Smooth muscle cell (in vitro differentiated cells): ENCODE data around the gene OPTC. TPM values are rescaled to one million over a fixed set of nuclear protein-coding genes. Genes with fewer than 3 reads are reported as not detected.

Experiments used
- DNase-seq: peaks from one replicate; lab custom pipeline; 2025; ENCODE audit not compliant: unreplicated experiment; lab: John Stamatoyannopoulos, UW
- H2AFZ ChIP-seq: fragments of 200-600 bp; sonication (generic); 2 replicates; pipeline ENCODE4 v1.6.0; 2016; ENCODE audit warnings: antibody characterized with exemption, low read depth, mild to moderate bottlenecking
- H3F3A ChIP-seq: fragments of 200-600 bp; sonication (generic); 2 replicates; pipeline ENCODE4 v1.6.0; 2017; ENCODE audit warnings: antibody characterized with exemption, low read depth
- H3K27ac ChIP-seq: fragments of 200-600 bp; sonication (generic); 2 replicates; pipeline ENCODE4 v1.5.1; 2016; ENCODE audit warnings: low read depth, mild to moderate bottlenecking
- H3K27me3 ChIP-seq: fragments of 200-600 bp; sonication (generic); 2 replicates; pipeline ENCODE4 v1.6.1; 2016; ENCODE audit warnings: low read depth, mild to moderate bottlenecking
- H3K36me3 ChIP-seq: fragments of 200-600 bp; sonication (generic); 2 replicates; pipeline ENCODE4 v1.5.1; 2016; ENCODE audit warnings: low read depth
- H3K4me1 ChIP-seq: fragments of 200-600 bp; sonication (generic); 2 replicates; pipeline ENCODE4 v1.5.1; 2016; ENCODE audit warnings: low read depth
- H3K4me2 ChIP-seq: fragments of 200-600 bp; sonication (generic); 2 replicates; pipeline ENCODE4 v1.6.0; 2016; ENCODE audit warnings: mild to moderate bottlenecking
- H3K4me3 ChIP-seq: fragments of 200-600 bp; sonication (generic); 2 replicates; pipeline ENCODE4 v1.5.1; 2016; ENCODE audit warnings: mild to moderate bottlenecking
- H3K79me2 ChIP-seq: fragments of 200-600 bp; sonication (generic); 2 replicates; pipeline ENCODE4 v1.6.0; 2016; ENCODE audit warnings: low read depth, mild to moderate bottlenecking
- H3K9ac ChIP-seq: fragments of 200-600 bp; sonication (generic); 2 replicates; pipeline ENCODE4 v1.6.0; 2016; ENCODE audit warnings: low read depth
- H3K9me3 ChIP-seq: fragments of 200-600 bp; sonication (generic); replicated peaks from 2 replicates; pipeline ENCODE4 v1.5.1; 2016; ENCODE audit warnings: low read depth
- H4K20me1 ChIP-seq: fragments of 200-600 bp; sonication (generic); 2 replicates; pipeline ENCODE4 v1.6.0; 2016; ENCODE audit warnings: low read depth
- CTCF ChIP-seq: fragments of 200-600 bp; sonication (generic); IDR thresholded peaks from 2 replicates; pipeline ENCODE4 v1.5.1; 2017; ENCODE audit warnings: borderline replicate concordance, mild to moderate bottlenecking, antibody characterized with exemption; ENCODE audit not compliant: insufficient read depth, poor library complexity, severe bottlenecking
- WGBS: methylation state at CpG from one replicate; pipeline ENCODE4 v1.1.7; 2016; ENCODE audit warnings: low lambda C conversion rate; 5-methylcytosine and 5-hydroxymethylcytosine counted together
- polyA plus RNA-seq: library from polyadenylated mRNA; unstranded; fragments of >200 nt; fragmentation: Nextera tagmentation; extraction: Ambion mirVana; gene quantifications from 2 replicates; pipeline ENCODE4 v1.2.1, GENCODE V29; 2016
- total RNA-seq: library from RNA; depleted of rRNA; stranded (reverse); fragments of >200 nt; gene quantifications from 2 replicates; pipeline ENCODE4 v1.2.3, GENCODE V29; 2014

OPTC gene
- total and polyA plus RNA-seq, 2 experiments from 2014 or later: 0.46 TPM; not detected in 1

DNA sequence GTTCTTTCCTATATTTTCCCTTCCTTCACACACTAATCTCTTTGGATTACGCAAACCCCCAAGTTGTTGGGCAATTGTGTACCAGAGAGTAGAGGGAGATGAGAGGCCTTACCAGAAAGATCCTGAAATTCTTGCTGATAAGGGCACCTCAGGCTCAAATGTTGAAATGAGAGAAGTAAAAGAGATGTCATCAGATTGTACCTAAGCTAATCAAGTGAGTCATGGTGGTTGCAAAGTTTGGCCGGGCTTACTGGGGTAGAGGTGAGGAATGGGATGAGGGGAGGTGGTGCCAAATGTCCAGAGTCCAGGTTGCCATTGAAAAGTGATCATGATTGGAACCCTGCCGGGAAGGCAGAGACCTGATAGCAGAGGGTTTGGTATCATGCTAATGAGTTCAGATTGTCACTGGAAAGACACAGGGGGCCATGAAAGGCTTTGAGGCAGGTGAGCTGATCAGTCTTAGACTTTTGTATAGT lies 43.1 kb downstream of the OPTC start:
- H3K4me1 ChIP-seq: no peaks in the 10 kb centered on the region
- peak overlapping the region; percentile 87 for H3K27ac ChIP-seq
- H3K4me3 ChIP-seq: no peak overlapping the region
- DNase-seq: no peak
- H3K9ac ChIP-seq: no peak overlapping the region
- H2AFZ ChIP-seq: no peak overlapping the region
- TF ChIP-seq CTCF: no peak
- H4K20me1 ChIP-seq: no peaks in the 10 kb centered on the region
- H3K79me2 ChIP-seq: no peaks in the 10 kb centered on the region
- no peaks in the 10 kb centered on the region for H3K27me3 ChIP-seq
- H3F3A ChIP-seq: peaks cover 22% of the 10 kb centered on the region
- WGBS: 48% methylated on average over 3 of the region's 3 CpGs
- peak overlapping the region; percentile 43 for H3K4me2 ChIP-seq
- H3K36me3 ChIP-seq: no peaks in the 10 kb centered on the region
- no peaks in the 10 kb centered on the region for H3K9me3 ChIP-seq

- WGBS: 43% methylated on average over 5 of the region's 5 CpGs
- peaks cover 22% of the 10 kb centered on the region for H3F3A ChIP-seq
- H3K36me3 ChIP-seq: no peaks in the 10 kb centered on the region
- no peaks in the 10 kb centered on the region for H3K79me2 ChIP-seq
- H3K4me2 ChIP-seq: no peak overlapping the region
- no peaks in the 10 kb centered on the region for H3K4me1 ChIP-seq
- H3K27ac ChIP-seq: peak overlapping the region; percentile 87
- H3K27me3 ChIP-seq: no peaks in the 10 kb centered on the region
- no peak overlapping the region for H2AFZ ChIP-seq
- H3K9me3 ChIP-seq: no peaks in the 10 kb centered on the region
- no peak for DNase-seq
- no peak overlapping the region for H3K4me3 ChIP-seq
- no peaks in the 10 kb centered on the region for H4K20me1 ChIP-seq
- TF ChIP-seq CTCF: no peak
- H3K9ac ChIP-seq: no peak overlapping the region
Observed at GRCh38 chr1:203537806-203538464, 44.0 kb downstream of the OPTC start.

DNA sequence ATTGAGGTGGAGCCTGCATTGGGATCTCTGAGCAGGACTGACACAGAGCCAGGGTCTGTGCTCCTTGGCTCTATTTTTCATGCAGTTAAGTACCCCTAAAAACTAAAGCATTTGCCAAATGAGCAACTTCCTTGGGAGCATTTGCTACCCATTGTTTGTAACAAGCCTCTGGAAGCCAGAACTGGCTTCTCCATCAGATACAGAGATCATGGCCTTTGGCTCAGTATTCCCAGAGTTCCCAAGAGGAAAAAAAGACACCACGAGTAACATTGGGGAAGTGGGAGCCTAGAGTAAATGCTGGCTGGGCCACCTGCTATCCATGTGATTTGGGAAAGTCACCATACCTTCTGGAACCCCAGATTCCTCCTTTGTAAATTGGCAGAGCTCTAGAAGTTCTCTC lies 44.8 kb downstream of the OPTC start:
- Histone ChIP-seq H3K4me3 (no peak overlapping the region), H3F3A (peaks cover 17% of the 10 kb centered on the region), H3K27me3 (no peaks in the 10 kb centered on the region), H3K9me3 (no peaks in the 10 kb centered on the region), H3K4me1 (no peaks in the 10 kb centered on the region), H3K79me2 (no peaks in the 10 kb centered on the region), H2AFZ (no peak overlapping the region), H3K36me3 (no peaks in the 10 kb centered on the region), H3K4me2 (no peak overlapping the region), H3K9ac (no peak overlapping the region), H3K27ac (no peak overlapping the region), H4K20me1 (no peaks in the 10 kb centered on the region)
- TF ChIP-seq CTCF: no peak
- 82% methylated on average over 1 of the region's 1 CpG for WGBS
- DNase-seq: no peak
